HCT116 (cell line): Measurements from ENCODE around the gene ACRBP.

ENCODE experiments used
- EZH2 ChIP-seq: fragments of 200-600 bp; sonication (generic); IDR thresholded peaks from 2 replicates; pipeline ENCODE4 v1.6.1; 2017; ENCODE audit warnings: antibody characterized with exemption, mixed run types
- EZH2phosphoT487 ChIP-seq: fragments of 200-600 bp; IDR thresholded peaks from 2 replicates; pipeline ENCODE4 v1.6.1; 2018; ENCODE audit warnings: antibody characterized with exemption, borderline replicate concordance
- JUND ChIP-seq: IDR thresholded peaks from 2 replicates; pipeline ENCODE4 v1.6.1; 2012
- POLR2A ChIP-seq: IDR thresholded peaks from 2 replicates; pipeline ENCODE4 v1.7.0; 2011; ENCODE audit warnings: borderline replicate concordance; ENCODE audit not compliant: insufficient read depth, insufficient read length; ENCODE audit errors: extremely low read depth
- SRF ChIP-seq: IDR thresholded peaks from 2 replicates; pipeline ENCODE4 v1.6.1; 2012; ENCODE audit warnings: low read depth
- YY1 ChIP-seq: IDR thresholded peaks from 2 replicates; pipeline ENCODE4 v1.6.1; 2011; ENCODE audit warnings: low read length, low read depth, moderate library complexity, mild to moderate bottlenecking; ENCODE audit not compliant: insufficient replicate concordance; ENCODE audit errors: extremely low read depth
- ZNF274 ChIP-seq: fragments of 200-500 bp; sonication (Bioruptor generic); IDR thresholded peaks from 2 replicates; pipeline ENCODE4 v1.6.1; 2014; ENCODE audit warnings: mild to moderate bottlenecking, low read depth, low read length, inconsistent platforms
- TF ChIP-seq, protein P1 (sequence below), 3 experiments: fragments of 200-600 bp in 1 of 3; sonication (generic) in 1 of 3; IDR thresholded peaks in 2 of 3; conservative IDR thresholded peaks in 1 of 3; 2 replicates each; pipeline ENCODE4 v1.5.1; 2012 to 2017; ENCODE audit warnings: low read depth in 2 of 3, low read length in 2 of 3, antibody characterized with exemption in 1 of 3, borderline replicate concordance in 1 of 3, control low read depth in 1 of 3, mild to moderate bottlenecking in 1 of 3, mixed read lengths in 1 of 3, mixed run types in 1 of 3, moderate library complexity in 1 of 3; ENCODE audit not compliant: insufficient read depth in 1 of 3
- TF ChIP-seq, protein P2 (sequence below): IDR thresholded peaks from 2 replicates; pipeline ENCODE4 v1.6.1; 2012
- TF ChIP-seq, protein P3 (sequence below): IDR thresholded peaks from 2 replicates; pipeline ENCODE4 v1.6.1; 2012; ENCODE audit warnings: low read depth

DNA sequence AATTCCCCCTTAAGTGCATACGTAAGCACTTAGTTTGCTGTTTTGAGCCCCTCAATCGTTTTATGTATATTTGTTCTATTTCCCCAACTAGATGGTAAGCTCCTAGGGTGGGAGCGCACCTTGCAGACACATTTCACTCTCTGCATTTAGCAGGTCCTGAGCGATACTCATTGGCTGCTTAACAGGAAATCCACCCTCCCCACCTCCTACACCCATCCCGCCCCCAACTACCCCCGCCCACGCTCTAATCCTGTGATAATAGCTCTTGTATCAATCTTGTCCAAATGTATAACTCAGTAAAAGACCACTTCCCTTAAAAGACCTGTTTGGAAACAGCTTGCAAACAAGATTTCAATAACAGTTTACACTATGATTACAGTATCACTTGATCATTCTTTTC, 19.6 kb downstream of the ACRBP start:
- TF ChIP-seq, protein P1, sequence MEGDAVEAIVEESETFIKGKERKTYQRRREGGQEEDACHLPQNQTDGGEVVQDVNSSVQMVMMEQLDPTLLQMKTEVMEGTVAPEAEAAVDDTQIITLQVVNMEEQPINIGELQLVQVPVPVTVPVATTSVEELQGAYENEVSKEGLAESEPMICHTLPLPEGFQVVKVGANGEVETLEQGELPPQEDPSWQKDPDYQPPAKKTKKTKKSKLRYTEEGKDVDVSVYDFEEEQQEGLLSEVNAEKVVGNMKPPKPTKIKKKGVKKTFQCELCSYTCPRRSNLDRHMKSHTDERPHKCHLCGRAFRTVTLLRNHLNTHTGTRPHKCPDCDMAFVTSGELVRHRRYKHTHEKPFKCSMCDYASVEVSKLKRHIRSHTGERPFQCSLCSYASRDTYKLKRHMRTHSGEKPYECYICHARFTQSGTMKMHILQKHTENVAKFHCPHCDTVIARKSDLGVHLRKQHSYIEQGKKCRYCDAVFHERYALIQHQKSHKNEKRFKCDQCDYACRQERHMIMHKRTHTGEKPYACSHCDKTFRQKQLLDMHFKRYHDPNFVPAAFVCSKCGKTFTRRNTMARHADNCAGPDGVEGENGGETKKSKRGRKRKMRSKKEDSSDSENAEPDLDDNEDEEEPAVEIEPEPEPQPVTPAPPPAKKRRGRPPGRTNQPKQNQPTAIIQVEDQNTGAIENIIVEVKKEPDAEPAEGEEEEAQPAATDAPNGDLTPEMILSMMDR (IDR thresholded peaks at IDR 0.05 in 2 of 3, conservative IDR thresholded peaks at IDR 0.05 in 1 of 3; ENCODE audit: borderline replicate concordance in 1 of 3, insufficient read depth in 1 of 3, low read depth in 2 of 3, low read length in 2 of 3): no peak
- TF ChIP-seq POLR2A: no peak
- TF ChIP-seq EZH2phosphoT487: no peak
- TF ChIP-seq, protein P2, sequence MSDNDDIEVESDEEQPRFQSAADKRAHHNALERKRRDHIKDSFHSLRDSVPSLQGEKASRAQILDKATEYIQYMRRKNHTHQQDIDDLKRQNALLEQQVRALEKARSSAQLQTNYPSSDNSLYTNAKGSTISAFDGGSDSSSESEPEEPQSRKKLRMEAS: no peak
- TF ChIP-seq SRF: no peak
- TF ChIP-seq ZNF274: no peak
- TF ChIP-seq EZH2: no peak
- TF ChIP-seq YY1: no peak
- TF ChIP-seq JUND: no peak
- TF ChIP-seq, protein P3, sequence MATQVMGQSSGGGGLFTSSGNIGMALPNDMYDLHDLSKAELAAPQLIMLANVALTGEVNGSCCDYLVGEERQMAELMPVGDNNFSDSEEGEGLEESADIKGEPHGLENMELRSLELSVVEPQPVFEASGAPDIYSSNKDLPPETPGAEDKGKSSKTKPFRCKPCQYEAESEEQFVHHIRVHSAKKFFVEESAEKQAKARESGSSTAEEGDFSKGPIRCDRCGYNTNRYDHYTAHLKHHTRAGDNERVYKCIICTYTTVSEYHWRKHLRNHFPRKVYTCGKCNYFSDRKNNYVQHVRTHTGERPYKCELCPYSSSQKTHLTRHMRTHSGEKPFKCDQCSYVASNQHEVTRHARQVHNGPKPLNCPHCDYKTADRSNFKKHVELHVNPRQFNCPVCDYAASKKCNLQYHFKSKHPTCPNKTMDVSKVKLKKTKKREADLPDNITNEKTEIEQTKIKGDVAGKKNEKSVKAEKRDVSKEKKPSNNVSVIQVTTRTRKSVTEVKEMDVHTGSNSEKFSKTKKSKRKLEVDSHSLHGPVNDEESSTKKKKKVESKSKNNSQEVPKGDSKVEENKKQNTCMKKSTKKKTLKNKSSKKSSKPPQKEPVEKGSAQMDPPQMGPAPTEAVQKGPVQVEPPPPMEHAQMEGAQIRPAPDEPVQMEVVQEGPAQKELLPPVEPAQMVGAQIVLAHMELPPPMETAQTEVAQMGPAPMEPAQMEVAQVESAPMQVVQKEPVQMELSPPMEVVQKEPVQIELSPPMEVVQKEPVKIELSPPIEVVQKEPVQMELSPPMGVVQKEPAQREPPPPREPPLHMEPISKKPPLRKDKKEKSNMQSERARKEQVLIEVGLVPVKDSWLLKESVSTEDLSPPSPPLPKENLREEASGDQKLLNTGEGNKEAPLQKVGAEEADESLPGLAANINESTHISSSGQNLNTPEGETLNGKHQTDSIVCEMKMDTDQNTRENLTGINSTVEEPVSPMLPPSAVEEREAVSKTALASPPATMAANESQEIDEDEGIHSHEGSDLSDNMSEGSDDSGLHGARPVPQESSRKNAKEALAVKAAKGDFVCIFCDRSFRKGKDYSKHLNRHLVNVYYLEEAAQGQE: no peak
